Keratinocyte (primary cell): ENCODE results near the gene OR14J1. TPM values are rescaled to one million over a fixed set of nuclear protein-coding genes. Genes with fewer than 3 reads are reported as not detected.

Experiments used
- DNase-seq: peaks from one replicate; pipeline ENCODE4 v3.0.0-alpha.2; 2011; ENCODE audit warnings: low read depth, missing footprints, low spot score
- FAIRE-seq: peaks from 2 replicates; lab custom pipeline; 2011; peaks lifted over from hg19 to GRCh38; lab: Jason Lieb, UNC
- H2AFZ ChIP-seq: 2 replicates; pipeline ENCODE4 v1.6.0; 2012; ENCODE audit warnings: low read length, control low read depth, inconsistent platforms; ENCODE audit not compliant: control insufficient read depth
- H3K27ac ChIP-seq: 2 replicates; pipeline ENCODE4 v1.5.1; 2011; ENCODE audit warnings: low read length; ENCODE audit not compliant: control insufficient read depth, insufficient read depth
- H3K27me3 ChIP-seq: 3 replicates; pipeline ENCODE4 v1.6.0; 2011; ENCODE audit warnings: low read length; ENCODE audit not compliant: control insufficient read depth, insufficient read depth; ENCODE audit errors: extremely low read depth
- H3K36me3 ChIP-seq, 2 experiments: 2 replicates in 1 of 2; 3 replicates in 1 of 2; pipeline ENCODE4 v1.5.1; 2011; ENCODE audit warnings: low read length in 2 of 2, mild to moderate bottlenecking in 1 of 2; ENCODE audit not compliant: control insufficient read depth in 2 of 2, insufficient read depth in 2 of 2; ENCODE audit errors: extremely low read depth in 1 of 2
- H3K4me1 ChIP-seq: 3 replicates; pipeline ENCODE4 v1.5.1; 2011; ENCODE audit warnings: low read length; ENCODE audit not compliant: control insufficient read depth, insufficient read depth; ENCODE audit errors: extremely low read depth
- H3K4me2 ChIP-seq: 3 replicates; pipeline ENCODE4 v1.6.0; 2011; ENCODE audit warnings: low read depth, low read length; ENCODE audit not compliant: control insufficient read depth, insufficient read depth; ENCODE audit errors: extremely low read depth
- H3K4me3 ChIP-seq, 3 experiments: fragments of 200-600 bp in 1 of 3; sonication (generic) in 1 of 3; 2 replicates in 2 of 3; 3 replicates in 1 of 3; pipeline ENCODE4 v1.5.1; 2011 to 2016; ENCODE audit warnings: low read length in 3 of 3, mild to moderate bottlenecking in 3 of 3, control low read depth in 2 of 3, inconsistent platforms in 1 of 3, low read depth in 1 of 3, mixed read lengths in 1 of 3, mixed run types in 1 of 3, moderate library complexity in 1 of 3; ENCODE audit not compliant: control insufficient read depth in 2 of 3, insufficient read depth in 2 of 3; ENCODE audit errors: extremely low read depth in 1 of 3
- H3K79me2 ChIP-seq: 2 replicates; pipeline ENCODE4 v1.6.0; 2012; ENCODE audit warnings: low read length; ENCODE audit not compliant: control insufficient read depth, insufficient read depth
- H3K9ac ChIP-seq: 3 replicates; pipeline ENCODE4 v1.6.0; 2011; ENCODE audit warnings: low read length; ENCODE audit not compliant: control insufficient read depth, insufficient read depth; ENCODE audit errors: extremely low read depth
- H3K9me1 ChIP-seq: 3 replicates; pipeline ENCODE4 v1.6.0; 2011; ENCODE audit warnings: low read length; ENCODE audit not compliant: control insufficient read depth, insufficient read depth; ENCODE audit errors: extremely low read depth
- H3K9me3 ChIP-seq: 2 replicates; pipeline ENCODE4 v1.5.1; 2012; ENCODE audit warnings: low read depth, low read length; ENCODE audit not compliant: control insufficient read depth
- H4K20me1 ChIP-seq: 3 replicates; pipeline ENCODE4 v1.6.0; 2011; ENCODE audit warnings: low read length; ENCODE audit not compliant: control insufficient read depth, insufficient read depth; ENCODE audit errors: extremely low read depth
- EZH2 ChIP-seq: IDR thresholded peaks from one replicate; pipeline ENCODE4 v1.6.1; 2012; ENCODE audit warnings: inconsistent platforms, mild to moderate bottlenecking, low read length, moderate library complexity
- dilution Hi-C: fragments of 300-500 bp; cut with MboI; formaldehyde crosslinking; loops from one replicate; pipeline ENCODE4 v1.7.0; 2020; ENCODE audit warnings: low sequenced_read_pairs; ENCODE audit not compliant: extremely low pct_ligation_motif_present
- polyA minus RNA-seq, 3 experiments: library from RNA; depleted of rRNA, polyadenylated mRNA; stranded (reverse); fragments of >200 nt; gene quantifications; 1 replicate in 1 of 3; 2 replicates in 1 of 3; 3 replicates in 1 of 3; pipeline ENCODE4 v1.2.3, GENCODE V29; 2011
- polyA plus RNA-seq, 5 experiments: library from polyadenylated mRNA; depleted of rRNA in 3 of 5; stranded (reverse) in 3 of 5; stranded (forward) in 1 of 5; unstranded in 1 of 5; fragments of >200 nt; gene quantifications; 1 replicate in 1 of 5; 2 replicates in 3 of 5; 3 replicates in 1 of 5; pipeline versions ENCODE4 v1.2.1 to v1.2.3, GENCODE V29; 2011 to 2012; ENCODE audit warnings: missing spikeins in 2 of 5, low read depth in 1 of 5, low replicate concordance in 1 of 5
- TF ChIP-seq, protein P1 (sequence below), 3 experiments: IDR thresholded peaks in 1 of 3; conservative IDR thresholded peaks in 1 of 3; optimal IDR thresholded peaks in 1 of 3; 2 replicates in 2 of 3; 3 replicates in 1 of 3; pipeline versions ENCODE3 to v1.5.1; 2011; ENCODE audit warnings: low read length in 3 of 3, mild to moderate bottlenecking in 3 of 3, moderate library complexity in 2 of 3, control low read depth in 1 of 3, inconsistent platforms in 1 of 3; ENCODE audit not compliant: insufficient read depth in 2 of 3; ENCODE audit errors: extremely low read depth in 1 of 3

The OR14J1 gene, protein sequence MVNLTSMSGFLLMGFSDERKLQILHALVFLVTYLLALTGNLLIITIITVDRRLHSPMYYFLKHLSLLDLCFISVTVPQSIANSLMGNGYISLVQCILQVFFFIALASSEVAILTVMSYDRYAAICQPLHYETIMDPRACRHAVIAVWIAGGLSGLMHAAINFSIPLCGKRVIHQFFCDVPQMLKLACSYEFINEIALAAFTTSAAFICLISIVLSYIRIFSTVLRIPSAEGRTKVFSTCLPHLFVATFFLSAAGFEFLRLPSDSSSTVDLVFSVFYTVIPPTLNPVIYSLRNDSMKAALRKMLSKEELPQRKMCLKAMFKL
- polyA plus RNA-seq (not detected in 3 replicates), polyA minus RNA-seq (not detected in 3 replicates)
- polyA plus RNA-seq (2011; ENCODE audit: low read depth): not detected
- not detected in 2 replicates for polyA plus RNA-seq (2011; cell fraction: cytosol; rRNA removed)
- polyA plus RNA-seq (2011; cell fraction: nucleus; rRNA removed): not detected in 2 replicates
- polyA plus RNA-seq (2012; ENCODE audit: low replicate concordance): not detected in 2 replicates
- polyA minus RNA-seq (2011; cell fraction: cytosol; rRNA and poly(A)+ RNA removed): not detected
- not detected in 2 replicates for polyA minus RNA-seq (2011; cell fraction: nucleus; rRNA and poly(A)+ RNA removed)

DNA sequence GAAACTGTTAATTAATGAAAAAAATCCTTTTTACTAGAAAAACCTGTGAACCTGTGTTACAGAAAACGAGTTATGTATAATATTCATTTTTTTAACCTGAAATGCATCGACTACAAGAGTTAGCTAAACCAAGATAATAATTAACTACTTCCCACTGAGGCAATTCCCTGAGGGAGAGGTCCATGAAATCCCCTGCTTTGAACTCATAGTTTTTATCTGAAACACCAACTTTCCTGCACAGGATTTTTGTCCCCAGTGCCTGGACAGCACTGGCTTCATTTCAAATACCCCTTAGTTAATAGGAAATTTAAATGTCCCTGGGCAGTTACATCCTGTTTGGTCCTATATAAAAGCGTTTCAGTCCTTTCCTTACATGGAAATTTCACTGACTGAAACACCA, at the start of gene OR14J1:
Gene OR14J1, plus strand, starts transcription at position 386 of the 400 bp plus-strand sequence. CDS start 4,989 bp downstream, outside the sequence.
- Histone ChIP-seq H3K9me3 (no peaks in the 10 kb centered on the region), H2AFZ (no peak within 1 kb of the TSS), H3K4me1 (no peaks in the 10 kb centered on the region), H3K27me3 (no peaks in the 10 kb centered on the region), H3K27ac (no peak within 1 kb of the TSS), H4K20me1 (no peaks in the 10 kb centered on the region), H3K36me3 (no peaks in the 10 kb centered on the region), H3K4me3 (no peak within 1 kb of the TSS), H3K9me1 (no peaks in the 10 kb centered on the region), H3K4me2 (no peak within 1 kb of the TSS), H3K9ac (no peak within 1 kb of the TSS), H3K79me2 (no peaks in the 10 kb centered on the region)
- TF ChIP-seq, protein P1, sequence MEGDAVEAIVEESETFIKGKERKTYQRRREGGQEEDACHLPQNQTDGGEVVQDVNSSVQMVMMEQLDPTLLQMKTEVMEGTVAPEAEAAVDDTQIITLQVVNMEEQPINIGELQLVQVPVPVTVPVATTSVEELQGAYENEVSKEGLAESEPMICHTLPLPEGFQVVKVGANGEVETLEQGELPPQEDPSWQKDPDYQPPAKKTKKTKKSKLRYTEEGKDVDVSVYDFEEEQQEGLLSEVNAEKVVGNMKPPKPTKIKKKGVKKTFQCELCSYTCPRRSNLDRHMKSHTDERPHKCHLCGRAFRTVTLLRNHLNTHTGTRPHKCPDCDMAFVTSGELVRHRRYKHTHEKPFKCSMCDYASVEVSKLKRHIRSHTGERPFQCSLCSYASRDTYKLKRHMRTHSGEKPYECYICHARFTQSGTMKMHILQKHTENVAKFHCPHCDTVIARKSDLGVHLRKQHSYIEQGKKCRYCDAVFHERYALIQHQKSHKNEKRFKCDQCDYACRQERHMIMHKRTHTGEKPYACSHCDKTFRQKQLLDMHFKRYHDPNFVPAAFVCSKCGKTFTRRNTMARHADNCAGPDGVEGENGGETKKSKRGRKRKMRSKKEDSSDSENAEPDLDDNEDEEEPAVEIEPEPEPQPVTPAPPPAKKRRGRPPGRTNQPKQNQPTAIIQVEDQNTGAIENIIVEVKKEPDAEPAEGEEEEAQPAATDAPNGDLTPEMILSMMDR (optimal IDR thresholded peaks at IDR 0.05 in 1 of 3, IDR thresholded peaks at IDR 0.05 in 1 of 3, conservative IDR thresholded peaks at IDR 0.05 in 1 of 3; ENCODE audit: extremely low read depth in 1 of 3, insufficient read depth in 2 of 3, low read length in 3 of 3): no peak
- TF ChIP-seq EZH2: no peak
- dilution Hi-C loops: no loop called here
- FAIRE-seq (no peak), DNase-seq (no peak)

DNA sequence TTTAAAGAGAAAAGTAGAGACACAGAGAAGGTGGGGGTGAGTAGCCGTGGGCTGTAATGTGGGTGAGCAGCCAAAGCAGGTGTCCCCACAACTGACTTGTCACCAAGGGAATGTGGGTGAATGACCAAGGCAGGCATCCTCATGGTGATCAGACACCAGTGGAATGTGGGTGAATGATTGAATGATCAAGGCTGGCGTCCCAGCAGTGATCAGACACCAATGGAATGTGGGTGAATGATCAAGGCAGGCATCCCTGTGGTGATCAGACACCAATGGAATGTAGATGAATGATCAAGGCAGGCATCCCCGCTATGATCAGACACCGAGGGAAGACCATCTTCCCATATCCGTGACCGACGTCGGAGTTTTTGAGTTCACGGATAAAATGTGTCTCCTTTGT, 49.8 kb upstream of the OR14J1 start:
- H3K36me3 ChIP-seq: no peaks in the 10 kb centered on the region
- no peak overlapping the region for H3K4me3 ChIP-seq
- no peak overlapping the region for H2AFZ ChIP-seq
- H3K9me1 ChIP-seq: no peaks in the 10 kb centered on the region
- H3K9ac ChIP-seq: no peak overlapping the region
- H3K4me2 ChIP-seq: no peak overlapping the region
- H3K4me1 ChIP-seq: no peaks in the 10 kb centered on the region
- dilution Hi-C loops: no loop called here
- H3K27ac ChIP-seq: no peak overlapping the region
- no peaks in the 10 kb centered on the region for H3K27me3 ChIP-seq
- no peaks in the 10 kb centered on the region for H4K20me1 ChIP-seq
- DNase-seq: no peak
- no peaks in the 10 kb centered on the region for H3K79me2 ChIP-seq
- no peak for FAIRE-seq
- no peaks in the 10 kb centered on the region for H3K9me3 ChIP-seq
- no peak for TF ChIP-seq EZH2
- TF ChIP-seq, protein P1 (optimal IDR thresholded peaks at IDR 0.05 in 1 of 3, IDR thresholded peaks at IDR 0.05 in 1 of 3, conservative IDR thresholded peaks at IDR 0.05 in 1 of 3; ENCODE audit: extremely low read depth in 1 of 3, insufficient read depth in 2 of 3, low read length in 3 of 3): no peak
